HepG2 (cell line): ENCODE data around the gene RELL2. TPM values are rescaled to one million over a fixed set of nuclear protein-coding genes. Genes with fewer than 3 reads are reported as not detected.
A peak's percentile ranks its signal among the peaks of the same experiment; 100 is the strongest.

Experiments used
- AHR ChIP-seq: IDR thresholded peaks from 2 replicates; pipeline ENCODE4 v1.6.1; 2018; ENCODE audit warnings: missing genetic modification reagents, missing compliant biosample characterization
- CEBPB ChIP-seq: IDR thresholded peaks from 2 replicates; pipeline ENCODE4 v1.6.1; 2011; ENCODE audit warnings: low read depth, low read length, improper control_type of control experiment, borderline replicate concordance
- ESRRA ChIP-seq: sonication (generic); formaldehyde crosslinking; IDR thresholded peaks from 2 replicates; pipeline ENCODE4 v1.5.1; 2020; ENCODE audit warnings: mild to moderate bottlenecking, low read depth, missing genetic modification reagents
- ETV6 ChIP-seq: sonication (generic); formaldehyde crosslinking; conservative IDR thresholded peaks from 2 replicates; pipeline ENCODE4 v1.4.0; 2020; ENCODE audit warnings: missing genetic modification reagents
- HNRNPUL1 ChIP-seq: fragments of 200-400 bp; formaldehyde crosslinking; IDR thresholded peaks from 2 replicates; pipeline ENCODE4 v1.6.1; 2017; ENCODE audit warnings: low read depth, mild to moderate bottlenecking, low read length, moderate library complexity
- MIXL1 ChIP-seq: IDR thresholded peaks from 2 replicates; pipeline ENCODE4 v1.6.1; 2016
- MLLT10 ChIP-seq: sonication (generic); formaldehyde crosslinking; IDR thresholded peaks from 2 replicates; pipeline ENCODE4 v1.4.0; 2020; ENCODE audit warnings: missing genetic modification reagents
- MTF2 ChIP-seq: sonication (generic); formaldehyde crosslinking; IDR thresholded peaks from 2 replicates; pipeline ENCODE4 v1.5.0; 2020; ENCODE audit warnings: missing genetic modification reagents, borderline replicate concordance
- NFAT5 ChIP-seq: sonication (generic); formaldehyde crosslinking; IDR thresholded peaks from 2 replicates; pipeline ENCODE4 v1.4.0; 2020; ENCODE audit warnings: missing genetic modification reagents
- POLR2G ChIP-seq: fragments of 200-400 bp; formaldehyde crosslinking; IDR thresholded peaks from 2 replicates; pipeline ENCODE4 v1.6.1; 2018; ENCODE audit warnings: mild to moderate bottlenecking, low read depth, low read length, moderate library complexity
- RELA ChIP-seq: sonication (generic); formaldehyde crosslinking; IDR thresholded peaks from 2 replicates; pipeline ENCODE4 v1.4.0; 2020; ENCODE audit warnings: missing genetic modification reagents
- SALL2 ChIP-seq: sonication (generic); formaldehyde crosslinking; IDR thresholded peaks from 2 replicates; pipeline ENCODE4 v1.8.1; 2023; ENCODE audit warnings: mild to moderate bottlenecking, missing genetic modification reagents, inconsistent platforms
- THAP9 ChIP-seq: sonication (generic); formaldehyde crosslinking; IDR thresholded peaks from 2 replicates; pipeline ENCODE4; 2020; ENCODE audit warnings: missing genetic modification reagents, mild to moderate bottlenecking, borderline replicate concordance
- ZHX1 ChIP-seq: sonication (generic); formaldehyde crosslinking; IDR thresholded peaks from 2 replicates; pipeline ENCODE4 v1.8.1; 2022; ENCODE audit warnings: low read depth, mild to moderate bottlenecking, missing genetic modification reagents
- ZNF232 ChIP-seq: sonication (generic); formaldehyde crosslinking; IDR thresholded peaks from 2 replicates; pipeline ENCODE4 v1.4.0; 2020; ENCODE audit warnings: missing genetic modification reagents, borderline replicate concordance
- ZNF24 ChIP-seq: fragments of 450-650 bp; IDR thresholded peaks from 2 replicates; pipeline ENCODE4 v1.6.1; 2017; ENCODE audit warnings: antibody characterized with exemption, mild to moderate bottlenecking
- ZNF460 ChIP-seq: sonication (generic); formaldehyde crosslinking; IDR thresholded peaks from 2 replicates; pipeline ENCODE4 v1.5.1; 2020; ENCODE audit warnings: missing genetic modification reagents, mild to moderate bottlenecking, borderline replicate concordance
- ZNF569 ChIP-seq: sonication (generic); formaldehyde crosslinking; IDR thresholded peaks from 2 replicates; pipeline ENCODE4 v1.5.0; 2020; ENCODE audit warnings: mild to moderate bottlenecking, missing genetic modification reagents, moderate library complexity, borderline replicate concordance
- ZNF790 ChIP-seq: sonication (generic); formaldehyde crosslinking; IDR thresholded peaks from 2 replicates; pipeline ENCODE4 v1.8.0; 2022; ENCODE audit warnings: missing genetic modification reagents, mild to moderate bottlenecking, borderline replicate concordance
- polyA plus RNA-seq, 8 experiments: library from polyadenylated mRNA; depleted of rRNA in 3 of 8; stranded (reverse) in 7 of 8; unstranded in 1 of 8; fragments of >200 nt; fragmentation: Illumina TruSeq in 4 of 8; extraction: Trizol in 4 of 8; gene quantifications; 2 replicates each; pipeline versions ENCODE4 v1.2.1 to v1.2.3, GENCODE V29; 2011 to 2016; ENCODE audit warnings: low read depth in 4 of 8, missing spikeins in 1 of 8, mixed read lengths in 1 of 8; ENCODE audit not compliant: insufficient read depth in 1 of 8
- total RNA-seq, 5 experiments: library from RNA; depleted of rRNA; stranded (reverse); fragments of >200 nt; fragmentation: Illumina TruSeq; extraction: Trizol; gene quantifications; 2 replicates each; pipeline ENCODE4 v1.2.3, GENCODE V29; 2016; ENCODE audit warnings: low read depth in 1 of 5

Gene RELL2
- total and polyA plus RNA-seq, 2 of the 13 experiments (the other 11 are each of a cell fraction or from before 2014, with no cell fraction given), result 6.4 to 8.3 TPM

- TF ChIP-seq HNRNPUL1, result peak; percentile 48; the same call in 1 of the 2 replicates
- TF ChIP-seq ZNF569 (CRISPR knock-in tag), result no peak
- TF ChIP-seq CEBPB, result no peak
- TF ChIP-seq ZHX1 (CRISPR knock-in tag), result peak; percentile 86
- TF ChIP-seq AHR, result no peak
- peak; percentile 96; the same call in 1 of the 2 replicates for TF ChIP-seq SALL2 (CRISPR knock-in tag)
- TF ChIP-seq ESRRA (CRISPR knock-in tag), result peak; percentile 51; the same call in 1 of the 2 replicates
- no peak; the same call in 1 of the 2 replicates for TF ChIP-seq ZNF232 (CRISPR knock-in tag)
- peak; percentile 50; the same call in 1 of the 2 replicates for TF ChIP-seq ZNF24
- peak; percentile 65; the same call in 1 of the 2 replicates for TF ChIP-seq ETV6
- no peak; the same call in 1 of the 2 replicates for TF ChIP-seq ZNF790 (CRISPR knock-in tag)
- TF ChIP-seq RELA (CRISPR knock-in tag), result no peak
- TF ChIP-seq MLLT10 (CRISPR knock-in tag), result no peak
- peak; percentile 74; the same call in 1 of the 2 replicates for TF ChIP-seq THAP9
- TF ChIP-seq POLR2G, result peak; percentile 73
- TF ChIP-seq NFAT5, result no peak
- peak; percentile 65; the same call in 1 of the 2 replicates for TF ChIP-seq MIXL1 (CRISPR knock-in tag)
- no peak for TF ChIP-seq MTF2 (CRISPR knock-in tag)
- no peak for TF ChIP-seq ZNF460
Measured at GRCh38 chr5:141618804-141619554, 17.8 kb upstream of the RELL2 start, which contains the start of gene DIAPH1 (continued).
